GM21367 (cell line): ENCODE results near the gene PANX2.

Source experiments
- ATAC-seq: cut with Tn5 transposase; IDR thresholded peaks from one replicate; pipeline ENCODE4 v1.9.1; 2021; ENCODE audit not compliant: unreplicated experiment

Gene PANX2

GRCh38 chr22:50169774-50170341 is 673 bp upstream of the PANX2 start:
- ATAC-seq: no peak

- ATAC-seq: no peak
These were observed 911 bp downstream of the PANX2 start for GRCh38 chr22:50171319-50171964.

GRCh38 chr22:50171965-50172421 is 1.5 kb downstream of the PANX2 start:
- no peak for ATAC-seq

GRCh38 chr22:50173311-50173982 is 2.9 kb downstream of the PANX2 start:
- no peak for ATAC-seq

GRCh38 chr22:50173983-50174355 is 3.4 kb downstream of the PANX2 start:
- no peak for ATAC-seq

- no peak for ATAC-seq
These were observed 4.1 kb downstream of the PANX2 start for GRCh38 chr22:50174382-50175190.

- no peak for ATAC-seq
These were observed 4.6 kb downstream of the PANX2 start for GRCh38 chr22:50175191-50175461.

- no peak for ATAC-seq
These were observed 5.7 kb downstream of the PANX2 start for GRCh38 chr22:50175921-50176849.

GRCh38 chr22:50176850-50177536 is 6.5 kb downstream of the PANX2 start:
- no peak for ATAC-seq

- ATAC-seq: no peak
These were observed 7.3 kb downstream of the PANX2 start for GRCh38 chr22:50177537-50178470.

- no peak for ATAC-seq
These were observed 7.9 kb downstream of the PANX2 start for GRCh38 chr22:50178471-50178864.

- no peak for ATAC-seq
These were observed 8.6 kb downstream of the PANX2 start for GRCh38 chr22:50178871-50179869.

GRCh38 chr22:50179937-50180726 is 9.6 kb downstream of the PANX2 start:
- no peak for ATAC-seq

- no peak for ATAC-seq
These were observed 10.4 kb downstream of the PANX2 start for GRCh38 chr22:50180727-50181521.

- no peak for ATAC-seq
These were observed 11.9 kb downstream of the PANX2 start for GRCh38 chr22:50182176-50183081.
